ENCODE measurements around the gene SORCS2. TPM values are rescaled to one million over a fixed set of nuclear protein-coding genes. Genes with fewer than 3 reads are reported as not detected.

Gene SORCS2
- total and polyA plus RNA-seq, 2 of the 4 experiments (the other 2 are of a cell fraction): 0.36 to 0.62 TPM

GRCh38 chr4:7382634-7383014 lies 190.3 kb downstream of the SORCS2 start:
- H3K36me3 ChIP-seq (ENCODE audit: control insufficient read depth, insufficient read depth, low read length): no peaks in the 10 kb centered on the region
- H2AFZ ChIP-seq (replicated peaks; ENCODE audit: low read length, poor library complexity): no peak overlapping the region
- CTCF ChIA-PET: no interaction called here
- no peaks in the 10 kb centered on the region for H3K9me1 ChIP-seq (ENCODE audit: insufficient read depth, low read length)
- H3K27ac ChIP-seq (ENCODE audit: insufficient read depth, low read length): no peak overlapping the region
- H2AK5ac ChIP-seq (ENCODE audit: low read depth, low read length): no peak overlapping the region
- no peak overlapping the region for H3K4ac ChIP-seq (ENCODE audit: low read depth, low read length)
- no peaks in the 10 kb centered on the region for H3K9me3 ChIP-seq (ENCODE audit: control insufficient read depth, insufficient read depth, low read length)
- no peaks in the 10 kb centered on the region for H3K4me1 ChIP-seq (ENCODE audit: control insufficient read depth, insufficient read depth, low read length)
- dilution Hi-C loops (cut with HindIII; ENCODE audit: low sequenced_read_pairs, unreplicated experiment): no loop called here
- in situ Hi-C loops (cut with MboI; ENCODE audit: low sequenced_read_pairs): no loop called here
- no peak overlapping the region for H2BK20ac ChIP-seq (ENCODE audit: low read depth, low read length)
- POLR2A ChIA-PET (ENCODE audit: unreplicated experiment): no interaction called here
- H4K20me1 ChIP-seq (ENCODE audit: insufficient read depth, low read length): no peaks in the 10 kb centered on the region; the same call in 1 of the 2 replicates
- ATAC-seq (ENCODE audit: low read depth) (no peak), DNase-seq (no peak)
- no CpG with 5 or more reads among the region's 8 CpGs for WGBS, 2 experiments (ENCODE audit: extremely low coverage in 2 of 2, insufficient read length in 1 of 2)
- H4K8ac ChIP-seq (ENCODE audit: low read depth in 2 of 2, low read length in 2 of 2): no peak overlapping the region
- peaks cover 33% of the 10 kb centered on the region for H3K27me3 ChIP-seq (ENCODE audit: control insufficient read depth, insufficient read depth, low read length)
- H3K4me2 ChIP-seq (ENCODE audit: low read depth, low read length): no peak overlapping the region
- no peak overlapping the region for H3K18ac ChIP-seq (ENCODE audit: low read depth, low read length)
- H3K56ac ChIP-seq (ENCODE audit: extremely low read depth, insufficient read depth, low read length): no peak overlapping the region
- H2BK15ac ChIP-seq (ENCODE audit: low read depth, low read length): no peak overlapping the region
- TF ChIP-seq USF2 (IDR thresholded peaks at IDR 0.05; ENCODE audit: low read depth, low read length) (no peak), POLR2A (IDR thresholded peaks at IDR 0.05; ENCODE audit: low read depth, low read length) (no peak), MXI1 (IDR thresholded peaks at IDR 0.05; ENCODE audit: borderline replicate concordance, low read depth, low read length) (no peak), RFX5 (IDR thresholded peaks at IDR 0.05; ENCODE audit: low read depth, low read length) (no peak), RAD21 (IDR thresholded peaks at IDR 0.05; ENCODE audit: low read length) (no peak), MAFK (IDR thresholded peaks at IDR 0.05; ENCODE audit: low read depth, low read length) (no peak), ELK1 (IDR thresholded peaks at IDR 0.05; ENCODE audit: borderline replicate concordance, low read depth, low read length) (no peak), CEBPB (IDR thresholded peaks at IDR 0.05; ENCODE audit: low read depth, low read length) (no peak), RCOR1 (IDR thresholded peaks at IDR 0.05; ENCODE audit: insufficient replicate concordance, low read length) (no peak), BHLHE40 (IDR thresholded peaks at IDR 0.05; ENCODE audit: low read depth, low read length) (no peak), NFE2L2 (IDR thresholded peaks at IDR 0.05; ENCODE audit: low read depth, low read length) (no peak), FOS (IDR thresholded peaks at IDR 0.05; ENCODE audit: low read depth, low read length) (no peak), CTCF (conservative IDR thresholded peaks at IDR 0.05; ENCODE audit: low read depth, low read length) (no peak), SMC3 (IDR thresholded peaks at IDR 0.05; ENCODE audit: low read depth, low read length) (no peak), MAZ (IDR thresholded peaks at IDR 0.05; ENCODE audit: borderline replicate concordance, low read depth, low read length) (no peak), CHD1 (IDR thresholded peaks at IDR 0.05; ENCODE audit: low read depth, low read length) (no peak)
- intact Hi-C loops (cut with micrococcal nuclease): no loop called here
- no peak overlapping the region for H4K91ac ChIP-seq (ENCODE audit: insufficient read depth, low read depth, low read length)
- no peak overlapping the region for H4K5ac ChIP-seq (ENCODE audit: low read depth, low read length)
- H3K14ac ChIP-seq (replicated peaks; ENCODE audit: low read depth, low read length): no peak overlapping the region
- no peaks in the 10 kb centered on the region for H3K79me1 ChIP-seq (ENCODE audit: low read depth in 1 of 2, low read length in 2 of 2)
- H2BK5ac ChIP-seq (ENCODE audit: low read depth, low read length, poor library complexity, severe bottlenecking): no peak overlapping the region
- H2BK120ac ChIP-seq (ENCODE audit: low read depth, low read length): no peak overlapping the region
- H3K9ac ChIP-seq (ENCODE audit: low read depth, low read length): no peak overlapping the region
- H2AK9ac ChIP-seq (replicated peaks; ENCODE audit: low read depth, low read length, poor library complexity): no peak overlapping the region
- H3K4me3 ChIP-seq (ENCODE audit: insufficient read depth, low read depth, low read length): no peak overlapping the region
- H3K23ac ChIP-seq (ENCODE audit: low read depth, low read length): no peak overlapping the region
- no TSS peak for BruUV-seq (replicated peaks)
